Gastrocnemius medialis (tissue), 4 donors: Measurements from ENCODE around the gene CBFA2T2. TPM values are rescaled to one million over a fixed set of nuclear protein-coding genes. Genes with fewer than 3 reads are reported as not detected.

Experiments
- ATAC-seq, 2 donors: fragments of 150-250 bp; one replicate each; pipeline ENCODE4 v1.9.1; 2016
- DNase-seq, 2 donors: peaks; one replicate each; pipeline ENCODE4 v3.0.0-alpha.2; 2019
- H3K27ac ChIP-seq, 4 donors: fragments of 200-600 bp; sonication (generic); 1 replicate in 1 of 4; 2 replicates in 3 of 4; pipeline ENCODE4 v1.5.1; 2016 to 2018; ENCODE audit warnings: mild to moderate bottlenecking in 2 of 4, moderate library complexity in 1 of 4
- H3K27me3 ChIP-seq, 3 donors: fragments of 200-600 bp; sonication (generic) in 2 of 3; 1 replicate in 1 of 3; 2 replicates in 2 of 3; pipeline versions ENCODE4 v1.5.1 to v1.6.0; 2016 to 2019; ENCODE audit warnings: mild to moderate bottlenecking in 1 of 3, moderate library complexity in 1 of 3
- H3K36me3 ChIP-seq, 2 donors: fragments of 200-600 bp; sonication (generic) in 1 of 2; one replicate each; pipeline ENCODE4 v1.5.1; 2017 to 2018
- H3K4me1 ChIP-seq, 2 donors: fragments of 200-600 bp; sonication (generic) in 1 of 2; one replicate each; pipeline ENCODE4 v1.5.1; 2016 to 2017; ENCODE audit warnings: mild to moderate bottlenecking in 2 of 2
- H3K4me3 ChIP-seq, 4 donors: fragments of 200-600 bp; sonication (generic) in 3 of 4; 1 replicate in 1 of 4; 2 replicates in 3 of 4; pipeline ENCODE4 v1.5.1; 2016 to 2019; ENCODE audit warnings: mild to moderate bottlenecking in 2 of 4
- H3K9me3 ChIP-seq, 3 donors: fragments of 200-600 bp; sonication (generic) in 2 of 3; 1 replicate in 1 of 3; 2 replicates in 2 of 3; pipeline ENCODE4 v1.5.1; 2016 to 2019
- CTCF ChIP-seq, 5 experiments: fragments of 450-650 bp in 3 of 5; fragments of 200-600 bp in 2 of 5; sonication (generic) in 2 of 5; IDR thresholded peaks in 4 of 5; conservative IDR thresholded peaks in 1 of 5; 1 replicate in 4 of 5; 2 replicates in 1 of 5; pipeline ENCODE4 v1.5.1; 2016 to 2019; ENCODE audit warnings: antibody characterized with exemption in 5 of 5, mild to moderate bottlenecking in 3 of 5, moderate library complexity in 3 of 5
- POLR2A ChIP-seq, 2 donors: fragments of 450-650 bp; IDR thresholded peaks; one replicate each; pipeline ENCODE4 v1.6.1; 2017; ENCODE audit warnings: antibody characterized with exemption in 2 of 2, mild to moderate bottlenecking in 2 of 2, moderate library complexity in 2 of 2
- in situ Hi-C, 4 donors: fragments of 200-750 bp; cut with MboI; loops; one replicate each; pipeline versions ENCODE4 v1.15.0 to v1.8.0; 2017; ENCODE audit warnings: low sequenced_read_pairs in 4 of 4
- intact Hi-C: fragments of 100-400 bp; cut with DNase I; formaldehyde crosslinking; loops from one replicate; pipeline ENCODE4 v1.15.1; 2023; ENCODE audit warnings: low total_unique reads
- total RNA-seq, 4 donors: library from RNA; depleted of rRNA; stranded (reverse); fragments of >200 nt; gene quantifications; one replicate each; pipeline versions ENCODE4 v1.1.0 to v1.2.3, GENCODE V29; 2016

The CBFA2T2 gene
- total RNA-seq, 4 donors from 2014 or later, result 6.9 to 8.9 (median 7.9) TPM

- no peak overlapping the region for H3K27ac ChIP-seq
- no peak for ATAC-seq
- in situ Hi-C loops (loop anchor here in 1 of 4 donors (10.0 kb wide), 1 partner anchor 202 kb away; no protein-coding TSS in a partner anchor), intact Hi-C loops (no loop called here)
- no peaks in the 10 kb centered on the region for H3K9me3 ChIP-seq
- no peak for DNase-seq
- H3K4me1 ChIP-seq, result peaks cover 7 to 8% of the 10 kb centered on the region in 2 donors
- peaks cover 0 to 41% of the 10 kb centered on the region in 2 donors for H3K36me3 ChIP-seq
- H3K27me3 ChIP-seq, result no peaks in the 10 kb centered on the region
- no peak overlapping the region for H3K4me3 ChIP-seq
- TF ChIP-seq CTCF (IDR thresholded peaks at IDR 0.05 in 4 of 5, conservative IDR thresholded peaks at IDR 0.05 in 1 of 5) (no peak), POLR2A (IDR thresholded peaks at IDR 0.05) (no peak)
Measured at GRCh38 chr20:33656783-33657703, 167.1 kb downstream of the CBFA2T2 start.

- Histone ChIP-seq H3K36me3 (peaks cover 0 to 41% of the 10 kb centered on the region in 2 donors), H3K27ac (no peak overlapping the region), H3K4me1 (peaks cover 7 to 8% of the 10 kb centered on the region in 2 donors), H3K4me3 (no peak overlapping the region), H3K9me3 (no peaks in the 10 kb centered on the region), H3K27me3 (no peaks in the 10 kb centered on the region)
- TF ChIP-seq POLR2A (IDR thresholded peaks at IDR 0.05), result no peak
- no peak for DNase-seq
- intact Hi-C loops (no loop called here), in situ Hi-C loops (loop anchor here in 1 of 4 donors (10.0 kb wide), 1 partner anchor 203 kb away; no protein-coding TSS in a partner anchor)
- ATAC-seq, result no peak
Measured at GRCh38 chr20:33657704-33658095, 167.8 kb downstream of the CBFA2T2 start.

GRCh38 chr20:33658510-33658909 lies 168.6 kb downstream of the CBFA2T2 start:
- Histone ChIP-seq H3K4me1 (peaks cover 10 to 11% of the 10 kb centered on the region in 2 donors), H3K4me3 (no peak overlapping the region), H3K27ac (no peak overlapping the region), H3K9me3 (no peaks in the 10 kb centered on the region), H3K27me3 (no peaks in the 10 kb centered on the region), H3K36me3 (peaks cover 0 to 41% of the 10 kb centered on the region in 2 donors)
- TF ChIP-seq CTCF (IDR thresholded peaks at IDR 0.05 in 4 of 5, conservative IDR thresholded peaks at IDR 0.05 in 1 of 5) (no peak), POLR2A (IDR thresholded peaks at IDR 0.05) (no peak)
- intact Hi-C loops, result no loop called here
- ATAC-seq, result no peak
- in situ Hi-C loops, result loop anchor here in 1 of 4 donors (10.0 kb wide), 1 partner anchor 204 kb away; no protein-coding TSS in a partner anchor
- DNase-seq, result no peak

- peaks cover 7 to 10% of the 10 kb centered on the region in 2 donors for H3K4me1 ChIP-seq
- no peak overlapping the region for H3K4me3 ChIP-seq
- TF ChIP-seq CTCF (IDR thresholded peaks at IDR 0.05 in 4 of 5, conservative IDR thresholded peaks at IDR 0.05 in 1 of 5), result no peak
- no peak for TF ChIP-seq POLR2A (IDR thresholded peaks at IDR 0.05)
- no peak for DNase-seq
- no peaks in the 10 kb centered on the region for H3K27me3 ChIP-seq
- ATAC-seq, result no peak
- H3K36me3 ChIP-seq, result peaks cover 0 to 41% of the 10 kb centered on the region in 2 donors
- H3K9me3 ChIP-seq, result no peaks in the 10 kb centered on the region
- H3K27ac ChIP-seq, result no peak overlapping the region
- in situ Hi-C loops (loop anchor here in 1 of 4 donors (10.0 kb wide), 1 partner anchor 204 kb away; no protein-coding TSS in a partner anchor), intact Hi-C loops (no loop called here)
Measured at GRCh38 chr20:33658929-33659328, 169.0 kb downstream of the CBFA2T2 start.
